ENCODE data around the gene CACNG6.
A peak's percentile ranks its signal among the peaks of the same experiment; 100 is the strongest.
"Not testable (repeated sequence)": the region's sequence is repeated elsewhere in the genome, so short reads cannot be mapped to it uniquely, and the experiment has no call there.

CACNG6 gene

GRCh38 chr19:54002495-54003315, 11.3 kb downstream of the CACNG6 start:
- DNase-seq = no peak

- no peak for DNase-seq
Observed at GRCh38 chr19:54009440-54009839, 18.0 kb downstream of the CACNG6 start.

- DNase-seq = no peak
Observed at GRCh38 chr19:54010474-54010873, 19.0 kb downstream of the CACNG6 start.

DNA sequence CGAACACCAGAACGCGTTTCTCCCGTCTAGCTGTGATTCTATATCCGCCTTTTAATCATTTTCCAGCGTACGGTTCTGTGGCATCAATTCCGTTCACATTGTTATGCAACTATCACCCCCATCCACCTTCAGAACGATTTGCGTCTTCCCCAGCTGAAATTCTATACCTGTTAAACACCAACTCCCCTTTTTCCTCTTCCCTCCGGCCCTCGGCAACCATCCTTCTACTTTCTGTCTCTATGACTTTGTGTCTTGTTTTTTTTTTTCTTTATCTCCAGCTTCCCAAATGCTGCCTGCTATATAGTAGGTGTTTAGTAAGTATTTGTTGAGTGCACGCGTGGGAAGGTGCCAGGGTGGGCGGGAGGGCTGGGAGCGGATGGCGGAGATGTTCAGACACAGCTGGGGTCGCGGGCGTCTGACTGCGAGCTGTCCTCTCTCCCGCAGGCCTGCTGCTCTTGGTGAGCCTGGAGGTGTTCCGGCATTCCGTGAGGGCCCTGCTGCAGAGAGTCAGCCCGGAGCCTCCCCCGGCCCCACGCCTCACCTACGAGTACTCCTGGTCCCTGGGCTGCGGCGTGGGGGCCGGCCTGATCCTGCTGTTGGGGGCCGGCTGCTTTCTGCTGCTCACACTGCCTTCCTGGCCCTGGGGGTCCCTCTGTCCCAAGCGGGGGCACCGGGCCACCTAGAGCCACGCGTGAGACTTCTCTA, 20.2 kb downstream of the CACNG6 start:
- DNase-seq = no peak

DNA sequence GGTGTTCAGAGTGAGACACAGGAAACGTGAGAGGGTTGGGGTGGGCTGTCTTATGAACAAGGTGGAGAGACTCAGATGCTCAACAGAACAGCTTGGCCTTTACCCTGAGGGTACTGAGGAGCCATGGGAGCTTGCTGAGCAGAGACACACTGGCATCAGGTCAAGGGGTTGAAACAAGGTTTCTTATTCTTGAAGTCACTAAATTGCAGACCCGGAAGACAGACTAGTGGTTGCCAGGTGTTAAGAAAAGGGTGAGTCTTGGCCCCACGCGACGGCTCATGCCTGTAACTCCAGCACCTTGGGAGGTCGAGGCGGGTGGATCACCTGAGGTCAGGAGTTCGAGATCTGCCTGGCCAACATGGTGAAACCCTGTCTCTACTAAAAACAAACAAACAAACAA, 22.4 kb downstream of the CACNG6 start:
- no peak for DNase-seq

DNA sequence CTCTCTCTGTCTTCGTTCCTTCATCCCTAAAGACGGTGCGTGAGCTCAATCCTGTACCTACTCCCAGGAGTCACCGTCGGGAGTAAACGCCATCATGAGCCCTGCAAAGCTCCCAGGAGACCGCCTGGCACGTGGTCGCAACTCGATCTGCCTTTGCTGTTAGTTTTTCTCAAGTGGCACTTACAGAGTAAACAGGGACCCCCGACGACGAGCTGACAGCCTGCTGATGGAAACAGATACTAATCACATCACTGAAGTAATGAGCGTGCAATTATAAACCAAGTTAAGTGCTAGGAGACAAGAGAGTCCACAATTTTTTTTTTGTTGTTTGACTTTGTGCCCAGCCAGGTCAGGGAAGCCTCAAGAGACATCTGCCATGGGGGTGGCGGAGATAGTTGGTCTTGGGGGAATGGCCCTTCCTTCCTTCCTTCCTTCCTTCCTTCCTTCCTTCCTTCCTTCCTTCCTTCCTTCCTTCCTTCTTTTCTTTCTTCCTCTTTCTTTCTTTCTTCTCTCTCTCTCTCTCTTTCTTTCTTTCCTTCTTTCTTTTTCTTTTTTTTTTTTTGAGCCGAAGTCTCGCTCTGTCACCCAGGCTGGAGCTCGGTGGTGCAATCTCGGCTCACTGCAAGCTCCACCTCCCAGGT, 23.6 kb downstream of the CACNG6 start:
- DNase-seq = no peak

GRCh38 chr19:54017261-54017660, 25.8 kb downstream of the CACNG6 start:
- DNase-seq = peak; percentile 22

DNA sequence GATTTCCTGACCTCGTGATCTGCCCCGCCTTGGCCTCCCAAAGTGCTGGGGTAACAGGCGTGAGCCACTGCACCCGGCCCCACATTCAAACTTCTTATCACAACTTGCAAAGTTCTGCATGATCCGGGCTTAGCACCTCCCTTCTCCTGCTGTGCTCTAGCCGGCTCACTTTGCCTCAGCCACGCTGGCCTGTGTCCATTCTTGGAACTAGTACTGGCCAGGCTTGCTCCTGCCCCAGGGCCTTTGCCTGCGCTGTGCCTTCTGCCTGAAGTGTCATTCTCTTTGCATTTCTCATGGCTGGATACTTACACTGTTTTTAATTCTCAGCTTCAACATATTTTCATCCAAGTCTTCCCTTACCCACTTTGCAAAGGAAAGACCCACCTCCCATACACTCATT, 29.9 kb downstream of the CACNG6 start:
- no peak for DNase-seq

DNA sequence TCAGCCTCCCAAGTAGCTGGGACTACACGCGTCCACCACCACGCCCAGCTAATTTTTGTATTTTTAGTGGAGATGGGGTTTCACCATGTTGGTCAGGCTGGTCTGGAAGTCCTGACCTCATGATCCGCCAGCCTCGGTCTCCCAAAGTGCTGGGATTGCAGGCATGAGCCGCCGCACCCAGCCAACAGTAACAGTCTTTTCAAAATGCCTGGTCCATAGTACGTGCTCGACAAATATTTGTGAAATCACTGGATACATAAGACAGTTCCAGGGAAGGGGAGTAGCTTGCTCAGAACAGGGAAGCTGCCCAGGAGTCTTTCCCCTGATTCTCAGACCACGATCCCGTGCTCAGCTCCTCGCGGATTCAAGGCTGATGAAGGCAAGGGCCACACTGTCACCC, 30.5 kb downstream of the CACNG6 start:
- no peak for DNase-seq

- peak; percentile 66 for DNase-seq
Observed at GRCh38 chr19:54023191-54023590, 31.8 kb downstream of the CACNG6 start.

GRCh38 chr19:54024660-54025059, 33.2 kb downstream of the CACNG6 start:
- no peak for DNase-seq

- DNase-seq = no peak
Observed at GRCh38 chr19:54026656-54027055, 35.2 kb downstream of the CACNG6 start.

GRCh38 chr19:54029301-54029700, 37.9 kb downstream of the CACNG6 start:
- peak; percentile 21 for DNase-seq

GRCh38 chr19:54029930-54030490, 38.6 kb downstream of the CACNG6 start:
- DNase-seq = peak; percentile 49

DNA sequence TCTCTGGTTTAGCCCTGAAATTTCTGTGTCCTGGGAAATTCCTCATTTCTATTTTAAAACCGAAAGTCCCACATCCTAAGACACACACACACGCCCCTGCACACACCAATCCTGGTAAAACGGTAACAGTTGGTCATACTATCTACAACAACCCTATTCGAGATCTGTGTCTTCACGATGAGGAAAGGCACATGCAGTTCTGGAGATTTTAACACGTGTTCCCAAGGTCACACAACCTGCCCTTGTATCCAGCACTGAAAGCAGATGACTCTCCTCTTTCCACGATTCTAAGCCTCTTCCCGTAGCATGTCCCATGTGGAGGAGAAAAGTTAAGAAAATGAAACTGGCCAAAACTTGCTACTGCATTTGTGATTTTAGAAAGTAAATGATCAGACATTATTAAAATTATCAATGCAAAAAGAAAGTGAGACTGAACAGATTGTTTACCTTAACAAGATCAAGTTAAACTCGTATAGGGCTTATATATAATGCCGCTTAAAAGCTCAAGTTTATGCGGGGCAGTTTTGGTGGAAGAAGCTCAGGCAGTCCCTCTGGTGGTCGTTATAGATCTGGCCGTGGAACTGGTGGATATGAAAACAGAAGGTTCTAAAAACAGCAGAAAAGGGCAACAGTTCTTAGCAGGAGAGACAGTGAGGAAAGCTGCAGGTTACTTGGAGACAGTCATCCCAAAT, 39.6 kb downstream of the CACNG6 start:
- DNase-seq = no peak

DNA sequence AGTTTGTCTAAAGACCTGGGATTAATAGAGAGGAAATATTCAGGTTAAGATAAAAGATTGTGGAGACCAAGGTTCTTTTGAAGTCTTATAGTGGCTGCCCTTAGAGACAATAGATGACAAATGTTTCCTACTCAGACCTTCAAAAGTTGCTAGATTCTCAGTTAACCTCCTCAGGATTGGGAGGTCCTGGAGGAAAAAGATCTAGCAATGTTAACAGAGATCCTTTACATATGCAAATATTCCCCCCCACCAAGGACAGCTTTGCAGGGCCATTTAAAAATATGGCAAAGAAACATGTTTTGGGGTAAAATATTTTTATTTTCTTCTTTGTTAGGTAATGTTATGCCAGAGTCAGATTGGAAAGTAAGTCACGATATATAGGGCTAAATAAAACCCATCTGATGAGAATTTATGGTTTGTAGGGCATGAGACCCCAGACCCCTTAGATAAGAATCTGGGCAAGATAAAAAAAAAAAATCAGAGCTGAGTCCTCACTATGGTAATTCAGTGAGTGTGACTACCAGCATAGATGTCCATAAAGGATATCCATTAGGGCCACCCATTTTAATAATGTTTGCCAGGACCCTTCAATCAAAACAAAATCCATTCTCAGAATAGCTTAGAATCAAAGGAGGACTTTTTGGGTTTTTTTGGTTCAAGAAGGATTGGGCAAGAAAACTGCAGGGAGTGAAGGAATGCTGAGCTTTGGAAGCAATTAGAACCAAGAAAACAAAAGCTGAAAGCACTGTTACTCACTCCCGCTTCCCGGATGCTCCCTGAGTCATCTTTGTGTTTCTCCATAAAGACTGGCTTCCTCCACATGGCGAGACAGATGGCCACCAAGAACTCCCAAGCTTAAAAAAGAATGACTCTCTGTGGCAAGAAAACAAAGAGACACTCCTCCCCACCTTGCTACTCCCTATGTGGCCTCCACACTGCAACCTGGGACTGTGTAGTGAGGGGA, 44.1 kb downstream of the CACNG6 start:
- DNase-seq = no peak

DNA sequence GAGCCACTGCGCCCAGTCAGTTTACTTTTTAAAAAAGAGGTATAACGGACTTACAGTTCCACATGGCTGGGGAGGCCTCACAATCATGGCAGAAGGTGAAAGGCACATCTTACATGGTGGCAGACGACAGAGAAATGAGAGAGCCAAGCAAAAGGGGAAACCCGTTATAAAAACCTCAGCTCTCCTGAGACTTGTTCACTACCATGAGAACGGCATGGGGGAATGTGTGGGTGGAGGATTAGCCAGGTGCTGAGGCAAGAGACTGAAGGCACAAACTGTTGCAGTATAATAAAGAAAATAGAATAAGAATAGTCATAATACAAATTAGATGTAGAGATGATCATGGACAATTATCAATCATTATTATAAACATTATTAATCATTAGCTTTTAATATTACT, 45.1 kb downstream of the CACNG6 start:
- DNase-seq = not testable (repeated sequence)

- no peak for DNase-seq
Observed at GRCh38 chr19:54040003-54040402, 48.6 kb downstream of the CACNG6 start.

DNA sequence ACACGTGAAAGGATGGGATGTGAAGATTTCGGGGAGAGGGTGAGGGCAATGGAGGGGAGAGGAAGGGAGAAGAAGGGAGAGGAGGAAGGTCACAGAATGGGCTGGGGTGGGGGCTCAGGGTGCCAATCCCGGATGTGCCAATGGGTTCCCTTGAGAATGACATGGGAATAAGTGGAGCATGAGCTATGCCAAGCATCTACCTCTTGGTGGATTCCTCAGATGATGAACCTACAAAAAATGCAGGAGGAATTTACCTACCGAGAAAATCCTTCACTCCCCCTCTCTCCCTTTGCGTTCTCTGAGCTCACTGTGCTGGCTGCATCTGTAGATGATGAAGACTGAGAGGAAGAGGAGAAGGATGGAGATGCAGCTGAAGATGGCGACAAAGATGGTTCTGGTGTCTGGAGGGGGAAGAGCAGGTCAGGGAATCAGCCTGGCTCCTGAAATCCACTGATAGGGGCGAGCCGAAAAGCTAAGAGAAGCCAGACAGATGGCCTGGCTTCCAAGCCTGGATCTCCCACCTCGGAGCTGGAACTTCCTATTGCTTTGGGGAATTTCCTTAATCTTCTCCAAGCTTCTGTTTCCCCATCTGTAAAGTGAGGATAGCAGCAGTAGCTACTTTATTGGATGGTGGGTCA, 50.7 kb downstream of the CACNG6 start:
- no peak for DNase-seq

- no peak for DNase-seq
Observed at GRCh38 chr19:54042989-54043388, 51.6 kb downstream of the CACNG6 start.

DNA sequence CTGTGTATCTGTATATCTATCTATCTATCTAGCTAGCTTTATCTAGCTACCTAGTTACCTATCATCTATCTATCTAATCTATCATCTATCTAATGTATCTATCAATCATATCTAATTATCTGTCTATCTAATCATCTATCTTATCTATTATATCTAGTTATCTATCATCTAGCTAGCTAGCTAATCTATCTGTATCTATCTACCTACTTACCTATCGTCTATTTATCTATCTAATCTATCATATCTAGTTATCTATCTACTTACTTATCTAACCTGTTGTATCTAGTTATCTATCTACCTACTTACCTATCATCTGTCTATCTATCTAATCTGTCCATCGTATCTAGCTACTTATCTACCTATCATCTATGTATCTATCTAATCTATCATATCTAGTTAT, 54.3 kb downstream of the CACNG6 start:
- DNase-seq = no peak

Data from MV-4-11 (cell line).